Osteoblast (primary cell): ENCODE results near the gene POLR2I. TPM values are rescaled to one million over a fixed set of nuclear protein-coding genes. Genes with fewer than 3 reads are reported as not detected.

Source experiments
- DNase-seq: peaks from one replicate; pipeline ENCODE4 v3.0.0; 2011; ENCODE audit warnings: low spot score, mixed read lengths; ENCODE audit not compliant: insufficient read length; ENCODE audit errors: missing footprints
- H2AFZ ChIP-seq: 2 replicates; pipeline ENCODE4 v1.6.0; 2011; ENCODE audit warnings: mild to moderate bottlenecking, low read length
- H3K27ac ChIP-seq: 2 replicates; pipeline ENCODE4 v1.5.1; 2011; ENCODE audit warnings: mild to moderate bottlenecking, low read depth, low read length, moderate library complexity
- H3K27me3 ChIP-seq: 2 replicates; pipeline ENCODE4 v1.6.0; 2012; ENCODE audit warnings: mild to moderate bottlenecking, control low read depth, inconsistent platforms, low read length, moderate library complexity; ENCODE audit not compliant: insufficient read depth
- H3K36me3 ChIP-seq: 2 replicates; pipeline ENCODE4 v1.5.1; 2011; ENCODE audit warnings: mild to moderate bottlenecking, low read length, control low read depth, moderate library complexity; ENCODE audit not compliant: insufficient read depth
- H3K4me1 ChIP-seq: 2 replicates; pipeline ENCODE4 v1.5.1; 2011; ENCODE audit warnings: mild to moderate bottlenecking, low read length, control low read depth, moderate library complexity; ENCODE audit not compliant: insufficient read depth
- H3K4me2 ChIP-seq: 2 replicates; pipeline ENCODE4 v1.6.0; 2011; ENCODE audit warnings: mild to moderate bottlenecking, low read length; ENCODE audit not compliant: insufficient read depth
- H3K4me3 ChIP-seq: fragments of 200-600 bp; sonication (generic); 3 replicates; pipeline ENCODE4 v1.5.1; 2012; ENCODE audit warnings: mild to moderate bottlenecking, low read length, inconsistent platforms; ENCODE audit not compliant: insufficient read depth
- H3K79me2 ChIP-seq: 2 replicates; pipeline ENCODE4 v1.6.0; 2012; ENCODE audit warnings: mild to moderate bottlenecking, low read length, control low read depth, inconsistent platforms; ENCODE audit not compliant: insufficient read depth
- H3K9me3 ChIP-seq: 2 replicates; pipeline ENCODE4 v1.5.1; 2011; ENCODE audit warnings: low read depth, low read length, control low read depth
- H4K20me1 ChIP-seq: 2 replicates; pipeline ENCODE4 v1.6.0; 2012; ENCODE audit warnings: mild to moderate bottlenecking, low read length, control low read depth; ENCODE audit not compliant: insufficient read depth
- CTCF ChIP-seq: IDR thresholded peaks from 2 replicates; pipeline ENCODE4 v1.5.1; 2011; ENCODE audit warnings: mild to moderate bottlenecking, low read depth, low read length, moderate library complexity; ENCODE audit errors: extremely low read depth
- total RNA-seq: library from RNA; depleted of rRNA; stranded (reverse); fragments of >200 nt; gene quantifications from 2 replicates; pipeline ENCODE4 v1.2.3, GENCODE V29; 2012

Gene POLR2I
- total RNA-seq, 1 donor = 22.4 TPM

DNA sequence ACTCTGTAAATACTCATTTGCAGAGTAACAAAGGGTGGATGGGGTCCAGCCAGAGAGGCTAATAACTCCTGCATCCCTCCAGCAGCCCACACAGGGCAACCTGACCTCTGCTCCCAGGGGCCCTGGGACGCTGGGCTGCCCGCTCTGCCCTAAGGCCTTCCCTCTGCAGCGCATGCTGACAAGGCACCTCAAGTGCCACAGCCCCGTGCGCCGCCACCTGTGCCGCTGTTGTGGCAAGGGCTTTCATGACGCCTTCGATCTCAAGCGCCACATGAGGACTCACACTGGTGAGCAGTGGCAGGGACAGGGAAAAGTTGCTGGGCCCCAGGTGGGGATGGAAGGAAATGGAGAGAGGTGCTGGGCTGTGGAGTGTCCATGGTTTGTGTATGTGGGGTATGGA, 2.0 kb downstream of the POLR2I start:
- no peak for TF ChIP-seq CTCF
- Histone ChIP-seq H3K4me2 (no peak overlapping the region), H3K79me2 (peaks cover 24% of the 10 kb centered on the region), H2AFZ (no peak overlapping the region), H4K20me1 (no peaks in the 10 kb centered on the region), H3K36me3 (peaks cover 11% of the 10 kb centered on the region), H3K4me3 (no peak overlapping the region), H3K27ac (no peak overlapping the region), H3K27me3 (no peaks in the 10 kb centered on the region), H3K4me1 (peaks cover 16% of the 10 kb centered on the region), H3K9me3 (no peaks in the 10 kb centered on the region)
- no peak for DNase-seq

DNA sequence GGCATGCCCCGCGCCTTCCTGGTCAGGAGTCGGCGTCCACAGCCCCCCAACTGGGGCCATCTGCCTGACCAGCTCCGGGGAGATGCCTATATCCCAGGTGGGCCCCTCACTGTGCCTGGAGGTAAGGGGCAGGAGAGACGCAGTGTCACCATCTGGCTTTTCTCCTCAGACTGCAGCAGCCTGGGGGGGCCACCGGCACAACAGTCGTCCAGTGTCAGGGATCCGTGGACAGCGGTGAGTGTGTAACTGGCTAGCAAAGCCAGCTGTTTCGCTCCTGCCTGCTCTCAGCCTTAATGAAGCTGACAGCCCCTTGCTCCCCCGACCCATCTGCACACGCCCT, 3.5 kb downstream of the POLR2I start:
- no peaks in the 10 kb centered on the region for H4K20me1 ChIP-seq
- H3K4me3 ChIP-seq = no peak overlapping the region
- H3K79me2 ChIP-seq = peaks cover 14% of the 10 kb centered on the region
- H3K36me3 ChIP-seq = peaks cover 11% of the 10 kb centered on the region
- H3K4me1 ChIP-seq = peaks cover 12% of the 10 kb centered on the region
- H3K27me3 ChIP-seq = no peaks in the 10 kb centered on the region
- no peak overlapping the region for H3K4me2 ChIP-seq
- no peak overlapping the region for H2AFZ ChIP-seq
- no peaks in the 10 kb centered on the region for H3K9me3 ChIP-seq
- no peak for TF ChIP-seq CTCF
- H3K27ac ChIP-seq = no peak overlapping the region
- no peak for DNase-seq

DNA sequence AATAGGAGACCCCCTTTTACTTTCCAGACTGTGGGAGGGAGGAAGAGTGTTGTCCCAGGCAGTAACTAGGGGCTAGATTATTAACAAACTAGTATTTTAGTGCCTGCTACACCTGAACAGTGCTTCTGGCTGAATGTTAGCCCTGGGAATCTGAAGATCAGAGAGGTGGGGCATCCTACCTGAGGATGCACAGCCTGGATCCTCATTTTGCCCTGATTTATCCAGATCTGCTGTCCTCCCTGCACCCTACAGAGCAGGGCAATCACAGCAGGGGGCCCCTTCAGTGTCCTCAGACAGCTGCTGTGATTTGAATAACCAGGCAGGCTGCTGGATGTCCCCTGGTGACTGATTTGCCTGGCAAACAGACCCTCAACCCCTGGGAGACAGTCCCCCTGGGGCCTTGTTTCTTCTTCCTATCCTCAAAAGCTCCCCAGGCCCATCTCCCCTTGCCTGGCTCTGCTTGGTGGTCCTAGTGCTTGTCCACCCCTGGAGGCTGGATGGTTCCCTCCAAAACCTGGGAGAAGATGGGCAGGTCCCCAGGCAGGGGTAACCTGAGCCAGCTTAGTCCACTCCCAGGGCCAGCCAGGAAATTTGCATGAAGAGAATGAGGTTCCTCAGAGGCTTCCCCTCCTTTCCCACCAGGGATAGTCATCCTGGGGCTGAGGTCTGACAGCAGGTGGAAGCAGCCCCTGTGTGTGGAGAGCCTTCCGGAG, 4.0 kb downstream of the POLR2I start, which contains the start of gene OVOL3:
TSS of gene OVOL3 (plus strand) at position 657 of the 713 bp plus-strand sequence. CDS start 60 bp downstream, outside the sequence.
- no peak for DNase-seq
- peaks cover 11% of the 10 kb centered on the region for H3K36me3 ChIP-seq
- no peak for TF ChIP-seq CTCF

GRCh38 chr19:36108684-36109083, 6.0 kb downstream of the POLR2I start:
- Histone ChIP-seq H3K27me3 (no peaks in the 10 kb centered on the region), H3K27ac (no peak overlapping the region), H2AFZ (no peak overlapping the region), H3K4me3 (no peak overlapping the region), H4K20me1 (no peaks in the 10 kb centered on the region), H3K9me3 (no peaks in the 10 kb centered on the region), H3K79me2 (no peaks in the 10 kb centered on the region), H3K36me3 (peaks cover 20% of the 10 kb centered on the region), H3K4me2 (no peak overlapping the region), H3K4me1 (peaks cover 5% of the 10 kb centered on the region)
- TF ChIP-seq CTCF = no peak
- no peak for DNase-seq

More for the DNA sequence above, 4.0 kb downstream of the POLR2I start, which contains the start of gene OVOL3:
- H3K9me3 ChIP-seq = no peaks in the 10 kb centered on the region
- peaks cover 9% of the 10 kb centered on the region for H3K4me1 ChIP-seq
- no peaks in the 10 kb centered on the region for H4K20me1 ChIP-seq
- H2AFZ ChIP-seq = no peak within 1 kb of the TSS
- no peaks in the 10 kb centered on the region for H3K27me3 ChIP-seq
- H3K4me2 ChIP-seq = no peak within 1 kb of the TSS
- no peak within 1 kb of the TSS for H3K4me3 ChIP-seq
- no peak within 1 kb of the TSS for H3K27ac ChIP-seq
- peaks cover 9% of the 10 kb centered on the region for H3K79me2 ChIP-seq
